HG03097 (cell line): ENCODE data around the gene CASP1.

Experiments used
- ATAC-seq: cut with Tn5 transposase; IDR thresholded peaks from one replicate; pipeline ENCODE4 v1.9.1; 2021; ENCODE audit not compliant: unreplicated experiment, low FRiP score

The CASP1 gene

DNA sequence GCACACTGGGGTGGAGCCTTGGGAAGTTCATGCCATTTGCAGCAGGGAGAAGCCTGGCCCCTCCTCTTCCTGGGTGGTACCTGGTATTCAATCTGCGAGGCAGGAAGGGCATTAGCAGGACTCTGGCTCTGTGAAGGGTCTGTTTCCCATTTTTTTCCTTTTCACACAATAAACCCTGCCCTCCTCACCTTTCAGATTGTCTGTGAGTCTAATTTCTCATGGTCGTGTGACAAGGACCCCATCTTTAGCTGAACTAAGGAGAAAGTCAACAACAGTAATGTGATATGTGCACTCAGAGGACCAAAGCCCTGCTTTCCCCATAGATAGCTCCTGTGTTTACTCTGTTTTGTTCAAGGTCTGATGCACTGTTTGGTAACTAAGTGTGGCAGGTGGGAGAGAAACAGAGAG is 39.9 kb downstream of the CASP1 start:
- ATAC-seq: no peak

DNA sequence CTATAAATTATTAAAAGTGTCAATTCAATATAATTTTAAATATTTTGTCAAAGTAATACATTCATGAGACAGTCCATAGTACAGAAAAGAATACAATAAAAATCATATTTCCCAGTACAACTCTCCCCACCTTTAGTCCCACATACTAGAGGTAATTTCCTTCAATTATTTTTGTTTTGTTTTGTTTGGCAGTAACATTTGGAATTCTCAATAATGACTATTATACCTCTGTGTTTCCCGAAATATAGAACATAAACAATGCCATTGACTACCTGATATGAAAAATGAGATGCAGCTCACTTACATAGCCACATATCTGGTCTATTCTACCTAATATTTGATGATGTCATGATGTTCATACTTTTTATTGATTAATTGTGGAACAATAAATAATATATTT is 42.2 kb downstream of the CASP1 start:
- no peak for ATAC-seq

DNA sequence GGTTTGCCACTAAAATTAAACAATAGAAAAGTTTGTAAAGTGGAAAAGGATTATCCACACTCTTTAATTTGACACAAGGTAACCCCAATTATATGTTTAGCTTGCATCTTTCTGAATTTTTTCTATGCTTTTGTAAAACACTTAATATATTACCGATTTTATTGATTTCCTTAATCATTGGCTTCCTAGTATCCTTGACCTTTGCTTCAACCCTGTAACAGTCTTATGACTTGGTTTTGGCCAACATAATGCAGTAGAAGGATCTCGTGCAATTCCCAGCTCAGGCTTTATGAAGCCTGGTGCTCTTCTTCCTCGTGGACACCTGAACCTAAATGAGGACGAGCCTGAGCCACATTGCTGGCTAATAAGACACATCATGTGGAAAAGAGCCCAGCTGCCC is 43.0 kb downstream of the CASP1 start:
- no peak for ATAC-seq

DNA sequence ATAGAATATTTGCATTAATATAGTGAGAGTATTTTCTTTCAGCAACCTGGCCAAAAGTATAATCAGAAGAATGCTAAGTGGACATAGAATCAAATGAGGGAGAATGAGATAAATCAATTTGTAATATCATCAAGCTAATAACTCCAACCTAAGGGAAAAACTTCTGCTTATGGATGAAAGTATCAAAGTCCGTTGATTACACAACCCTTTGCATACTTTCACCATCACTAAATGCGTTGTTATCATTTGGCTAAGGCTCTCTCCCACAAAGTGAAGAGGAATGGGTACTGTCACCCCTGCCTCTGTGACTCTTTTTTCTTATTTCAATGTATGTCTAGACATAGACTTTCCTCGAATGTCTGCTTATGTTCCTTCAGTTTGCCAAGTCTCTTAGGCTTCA is 50.1 kb downstream of the CASP1 start:
- ATAC-seq: no peak

DNA sequence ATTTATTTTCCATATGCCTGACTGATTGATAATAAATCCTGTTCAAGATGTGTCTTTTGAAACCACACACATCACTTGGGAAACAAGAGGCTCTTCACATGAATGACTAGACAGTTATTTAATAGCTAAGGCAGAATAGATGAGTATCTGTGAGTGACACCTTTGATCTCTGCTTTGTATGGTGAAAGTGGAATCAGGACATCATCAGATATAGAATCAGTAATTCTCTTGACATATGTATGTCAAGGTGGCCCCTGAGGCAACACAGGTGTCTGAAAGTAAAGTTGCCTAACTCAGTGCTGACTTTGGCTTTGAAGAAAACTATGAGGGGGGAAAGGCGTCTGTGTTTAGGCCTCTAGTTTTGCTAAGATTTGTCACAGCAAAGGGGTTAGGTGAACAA is 55.1 kb downstream of the CASP1 start:
- peak; percentile 56 for ATAC-seq
